H1 (cell line): ENCODE results near the gene MAP2K5. TPM values are rescaled to one million over a fixed set of nuclear protein-coding genes. Genes with fewer than 3 reads are reported as not detected.

ENCODE experiments used
- SP4 ChIP-seq: IDR thresholded peaks from 2 replicates; pipeline ENCODE4 v1.6.1; 2012; ENCODE audit warnings: low read length, inconsistent platforms
- polyA plus RNA-seq, 7 experiments: library from polyadenylated mRNA; depleted of rRNA in 3 of 7; stranded (reverse) in 5 of 7; unstranded in 2 of 7; fragments of >200 nt in 5 of 7; fragments of 200-250 nt in 2 of 7; gene quantifications; 1 replicate in 5 of 7; 2 replicates in 1 of 7; 4 replicates in 1 of 7; pipeline versions ENCODE4 v1.2.1 to v1.2.3, GENCODE V29; 2011 to 2013; ENCODE audit warnings: missing spikeins in 2 of 7, mixed read lengths in 2 of 7
- total RNA-seq: library from RNA; stranded (reverse); fragmentation: NEBNext Ultra II Directional; extraction: Animal tissue kit (Norgen Biotek cat#: 25700); gene quantifications from 2 replicates; pipeline ENCODE4 v1.2.1, GENCODE V29; 2021
- TF ChIP-seq, protein P1 (sequence below): IDR thresholded peaks from 2 replicates; pipeline ENCODE4 v1.6.1; 2012; ENCODE audit warnings: low read length, inconsistent platforms
- TF ChIP-seq, protein P2 (sequence below), 3 experiments: IDR thresholded peaks; 1 replicate in 2 of 3; 2 replicates in 1 of 3; pipeline versions ENCODE4 v1.5.1 to v1.6.1; 2011; ENCODE audit warnings: low read length in 3 of 3, mild to moderate bottlenecking in 3 of 3, inconsistent platforms in 2 of 3, low read depth in 1 of 3, moderate library complexity in 1 of 3; ENCODE audit not compliant: insufficient read depth in 1 of 3; ENCODE audit errors: control extremely low read depth in 1 of 3

The MAP2K5 gene
- total and polyA plus RNA-seq, 2 of the 8 experiments (the other 6 are each of a cell fraction or from before 2014, with no cell fraction given): 4.4 to 15.8 TPM

DNA sequence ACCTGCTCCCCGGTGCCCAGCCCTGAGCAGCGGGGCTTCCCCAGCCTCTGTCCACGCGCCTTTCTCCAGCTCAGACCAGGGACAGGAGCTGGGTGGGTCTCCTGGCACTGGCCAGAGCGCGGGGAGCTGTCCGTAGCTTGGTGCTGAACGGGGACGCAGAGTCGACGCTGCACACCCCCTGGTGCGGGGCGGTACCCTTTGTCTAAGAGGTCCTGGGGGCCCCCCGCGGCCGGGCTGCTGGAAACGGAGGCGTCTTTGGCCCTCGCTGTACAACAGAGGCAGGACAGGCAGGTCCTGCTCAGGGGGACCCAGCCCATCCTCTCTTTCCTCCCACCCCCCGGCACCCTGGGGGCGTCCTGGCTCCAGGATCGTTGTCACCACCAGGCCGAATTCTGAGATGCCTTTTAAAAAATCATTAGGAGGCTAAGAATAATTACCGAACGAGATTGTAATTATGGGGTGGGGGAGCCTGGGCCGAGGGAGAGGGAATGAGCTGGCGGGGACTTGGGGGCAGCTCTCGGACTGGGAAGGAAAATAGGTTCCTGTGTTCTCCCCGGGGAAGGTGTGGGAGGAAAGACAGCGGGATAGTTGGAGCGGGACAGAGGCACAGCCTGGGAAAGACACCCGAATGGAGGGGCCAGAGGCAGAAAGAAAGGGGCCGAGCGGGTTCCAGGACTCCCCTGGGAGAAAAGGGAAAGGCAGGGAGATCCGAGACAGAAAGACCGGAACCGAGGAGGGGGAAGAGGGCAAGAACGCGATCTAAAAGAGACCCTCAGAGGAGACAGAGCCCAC, 278.7 kb downstream of the MAP2K5 start (continued):
- TF ChIP-seq, protein P1, sequence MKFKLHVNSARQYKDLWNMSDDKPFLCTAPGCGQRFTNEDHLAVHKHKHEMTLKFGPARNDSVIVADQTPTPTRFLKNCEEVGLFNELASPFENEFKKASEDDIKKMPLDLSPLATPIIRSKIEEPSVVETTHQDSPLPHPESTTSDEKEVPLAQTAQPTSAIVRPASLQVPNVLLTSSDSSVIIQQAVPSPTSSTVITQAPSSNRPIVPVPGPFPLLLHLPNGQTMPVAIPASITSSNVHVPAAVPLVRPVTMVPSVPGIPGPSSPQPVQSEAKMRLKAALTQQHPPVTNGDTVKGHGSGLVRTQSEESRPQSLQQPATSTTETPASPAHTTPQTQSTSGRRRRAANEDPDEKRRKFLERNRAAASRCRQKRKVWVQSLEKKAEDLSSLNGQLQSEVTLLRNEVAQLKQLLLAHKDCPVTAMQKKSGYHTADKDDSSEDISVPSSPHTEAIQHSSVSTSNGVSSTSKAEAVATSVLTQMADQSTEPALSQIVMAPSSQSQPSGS: no peak
- TF ChIP-seq, protein P2, sequence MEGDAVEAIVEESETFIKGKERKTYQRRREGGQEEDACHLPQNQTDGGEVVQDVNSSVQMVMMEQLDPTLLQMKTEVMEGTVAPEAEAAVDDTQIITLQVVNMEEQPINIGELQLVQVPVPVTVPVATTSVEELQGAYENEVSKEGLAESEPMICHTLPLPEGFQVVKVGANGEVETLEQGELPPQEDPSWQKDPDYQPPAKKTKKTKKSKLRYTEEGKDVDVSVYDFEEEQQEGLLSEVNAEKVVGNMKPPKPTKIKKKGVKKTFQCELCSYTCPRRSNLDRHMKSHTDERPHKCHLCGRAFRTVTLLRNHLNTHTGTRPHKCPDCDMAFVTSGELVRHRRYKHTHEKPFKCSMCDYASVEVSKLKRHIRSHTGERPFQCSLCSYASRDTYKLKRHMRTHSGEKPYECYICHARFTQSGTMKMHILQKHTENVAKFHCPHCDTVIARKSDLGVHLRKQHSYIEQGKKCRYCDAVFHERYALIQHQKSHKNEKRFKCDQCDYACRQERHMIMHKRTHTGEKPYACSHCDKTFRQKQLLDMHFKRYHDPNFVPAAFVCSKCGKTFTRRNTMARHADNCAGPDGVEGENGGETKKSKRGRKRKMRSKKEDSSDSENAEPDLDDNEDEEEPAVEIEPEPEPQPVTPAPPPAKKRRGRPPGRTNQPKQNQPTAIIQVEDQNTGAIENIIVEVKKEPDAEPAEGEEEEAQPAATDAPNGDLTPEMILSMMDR (IDR thresholded peaks at IDR 0.05; ENCODE audit: control extremely low read depth in 1 of 3, insufficient read depth in 1 of 3, low read depth in 1 of 3, low read length in 3 of 3): no peak
- TF ChIP-seq SP4: no peak
